Body of pancreas (tissue), 4 donors: ENCODE results near the gene NIN.

Experiments used
- CTCF ChIP-seq, 7 experiments: fragments of 450-650 bp in 4 of 7; fragments of 200-600 bp in 3 of 7; sonication (generic) in 3 of 7; IDR thresholded peaks; one replicate each; pipeline ENCODE4 v1.5.1; 2016 to 2019; ENCODE audit warnings: antibody characterized with exemption in 7 of 7
- POLR2A ChIP-seq, 3 donors: fragments of 450-650 bp; IDR thresholded peaks; one replicate each; pipeline ENCODE4 v1.6.1; 2016; ENCODE audit warnings: antibody characterized with exemption in 3 of 3, mild to moderate bottlenecking in 2 of 3

GRCh38 chr14:50795909-50796308 lies 35.1 kb downstream of the NIN start:
- no peak for TF ChIP-seq POLR2A (IDR thresholded peaks at IDR 0.05)
- no peak for TF ChIP-seq CTCF (IDR thresholded peaks at IDR 0.05)
